ENCODE measurements around the gene CES1. TPM values are rescaled to one million over a fixed set of nuclear protein-coding genes. Genes with fewer than 3 reads are reported as not detected.
"Not testable (repeated sequence)": the region's sequence is repeated elsewhere in the genome, so short reads cannot be mapped to it uniquely, and the experiment has no call there.

The CES1 gene
- total RNA-seq, result 10 to 100 TPM in 1 of 8 experiments, 1 to 10 TPM in 1, under 1 TPM in 2, not detected in 4; 0.14 to 19.9 (median 2.3) TPM

GRCh38 chr16:55832773-55833691 is at the start of gene CES1:
CES1 (minus strand) TSS chr16:55833096; CDS start chr16:55833055, 41 bp downstream.
- Histone ChIP-seq H3K4me3 (no peak within 1 kb of the TSS), H3K27ac (no peak within 1 kb of the TSS), H3K4me1 (replicated peaks in 1 of 2) (no peaks in the 10 kb centered on the region)
- in situ Hi-C loops (cut with MboI; ENCODE audit: low pct_unique_long_range_greater_than_20kb in 2 of 9, low sequenced_read_pairs in 9 of 9, unreplicated experiment in 9 of 9), result loop anchor here in 8 of 9 experiments (10.0 to 25.0 kb wide), 3 partner anchors 68 to 371 kb away; no protein-coding TSS in a partner anchor
- peak in 7 of 8 experiments; percentile 19 to 92 (median 66) for ATAC-seq (replicated peaks in 6 of 8)
- 0 to 80% (median 47%) methylated on average over 1 to 11 of the region's 30 CpGs; no CpG with 5 or more reads in 2 of the 10 experiments for WGBS, 10 experiments

DNA sequence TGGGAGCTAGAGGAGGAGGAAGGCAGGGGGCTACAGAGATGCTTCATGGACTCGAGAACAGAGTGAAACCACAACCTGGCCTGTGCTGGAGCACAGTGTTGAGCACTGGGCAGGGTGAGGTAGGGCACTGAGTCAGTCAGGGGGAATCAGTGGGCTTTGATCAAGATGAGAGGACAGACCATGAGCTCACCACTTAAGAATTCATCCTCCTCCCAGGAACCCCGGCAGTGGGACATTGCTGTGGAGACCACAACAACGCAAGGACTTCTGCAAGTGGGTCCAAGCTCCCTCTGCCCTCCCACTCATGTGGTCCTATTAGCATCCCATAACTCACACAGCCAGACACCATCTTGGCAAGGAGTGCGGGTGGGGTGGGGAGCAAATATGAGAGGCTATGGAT is 44.0 kb upstream of the CES1 start:
- no peaks in the 10 kb centered on the region for H3K4me1 ChIP-seq (replicated peaks in 1 of 2)
- peak in 4 of 8 experiments; percentile 49 to 98 (median 76) for ATAC-seq (replicated peaks in 6 of 8)
- in situ Hi-C loops (cut with MboI; ENCODE audit: low pct_unique_long_range_greater_than_20kb in 2 of 9, low sequenced_read_pairs in 9 of 9, unreplicated experiment in 9 of 9), result no loop called here
- H3K27ac ChIP-seq, result no peak overlapping the region
- WGBS, 10 experiments, result 7 to 100% (median 86%) methylated on average over 1 to 3 of the region's 4 CpGs; no CpG with 5 or more reads in 7 of the 10 experiments
- no peak overlapping the region for H3K4me3 ChIP-seq

- WGBS, 10 experiments, result 6 to 100% (median 57%) methylated on average over 1 to 2 of the region's 2 CpGs; no CpG with 5 or more reads in 3 of the 10 experiments
- no peaks in the 10 kb centered on the region for H3K4me1 ChIP-seq (replicated peaks in 1 of 2)
- no peak within 1 kb of the TSS for H3K4me3 ChIP-seq
- in situ Hi-C loops (cut with MboI; ENCODE audit: low pct_unique_long_range_greater_than_20kb in 2 of 9, low sequenced_read_pairs in 9 of 9, unreplicated experiment in 9 of 9), result no loop called here
- ATAC-seq (replicated peaks in 6 of 8), result no peak
- H3K27ac ChIP-seq, result no peak within 1 kb of the TSS
Measured at GRCh38 chr16:55875273-55875672, 42.4 kb upstream of the CES1 start, which contains the start of gene CES5A. CES5A (minus strand) TSS chr16:55875373; CDS start chr16:55875221, 152 bp downstream.

DNA sequence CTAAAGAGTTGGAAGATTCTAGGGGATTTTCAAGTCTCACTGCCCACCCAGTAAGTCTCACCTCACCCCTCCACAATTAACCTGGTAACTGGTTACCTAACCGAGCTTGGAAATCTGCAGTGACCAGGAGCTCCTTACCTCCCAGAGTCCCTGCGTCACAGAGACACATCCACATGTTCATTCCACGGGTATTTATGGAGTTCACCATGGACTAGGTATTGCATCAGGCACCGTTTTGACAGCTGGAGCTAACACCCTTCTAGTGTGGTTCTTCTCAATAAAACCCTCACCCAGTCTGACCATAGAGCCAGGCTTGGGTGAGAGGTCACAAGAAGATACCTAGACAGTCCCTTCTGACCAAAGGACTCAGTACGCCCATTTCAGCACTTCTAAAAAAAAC is 40.2 kb upstream of the CES1 start:
- in situ Hi-C loops (cut with MboI; ENCODE audit: low pct_unique_long_range_greater_than_20kb in 2 of 9, low sequenced_read_pairs in 9 of 9, unreplicated experiment in 9 of 9), result no loop called here
- no peak for ATAC-seq (replicated peaks in 6 of 8)
- H3K4me1 ChIP-seq (replicated peaks in 1 of 2), result no peaks in the 10 kb centered on the region
- H3K27ac ChIP-seq, result no peak overlapping the region
- no peak overlapping the region for H3K4me3 ChIP-seq
- 20 to 100% (median 80%) methylated on average over 1 to 3 of the region's 5 CpGs; no CpG with 5 or more reads in 1 of the 10 experiments for WGBS, 10 experiments

DNA sequence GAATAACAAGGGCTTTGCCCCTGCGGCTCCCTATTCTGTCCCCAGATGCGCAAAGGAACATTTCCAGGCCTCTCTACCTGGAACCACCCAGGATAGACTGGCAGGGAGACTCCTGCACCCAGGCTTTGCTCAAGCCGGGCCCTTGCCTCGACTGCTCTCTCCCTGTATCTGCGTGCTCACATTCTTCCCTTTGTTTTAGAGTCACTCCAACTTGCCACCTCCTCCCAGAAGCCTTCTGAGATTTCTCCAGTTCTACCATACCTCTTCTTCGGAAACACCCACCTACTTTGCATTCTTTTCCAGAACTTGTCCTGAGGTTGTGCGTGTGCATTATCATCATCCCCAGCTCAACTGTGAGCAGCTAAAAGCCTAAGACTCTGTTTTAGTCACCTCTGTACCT is 39.2 kb upstream of the CES1 start:
- WGBS, 10 experiments, result 13 to 100% (median 80%) methylated on average over 1 to 5 of the region's 7 CpGs; no CpG with 5 or more reads in 3 of the 10 experiments
- Histone ChIP-seq H3K4me3 (no peak overlapping the region), H3K4me1 (replicated peaks in 1 of 2) (no peaks in the 10 kb centered on the region), H3K27ac (no peak overlapping the region)
- ATAC-seq (replicated peaks in 6 of 8), result no peak
- in situ Hi-C loops (cut with MboI; ENCODE audit: low pct_unique_long_range_greater_than_20kb in 2 of 9, low sequenced_read_pairs in 9 of 9, unreplicated experiment in 9 of 9), result no loop called here

DNA sequence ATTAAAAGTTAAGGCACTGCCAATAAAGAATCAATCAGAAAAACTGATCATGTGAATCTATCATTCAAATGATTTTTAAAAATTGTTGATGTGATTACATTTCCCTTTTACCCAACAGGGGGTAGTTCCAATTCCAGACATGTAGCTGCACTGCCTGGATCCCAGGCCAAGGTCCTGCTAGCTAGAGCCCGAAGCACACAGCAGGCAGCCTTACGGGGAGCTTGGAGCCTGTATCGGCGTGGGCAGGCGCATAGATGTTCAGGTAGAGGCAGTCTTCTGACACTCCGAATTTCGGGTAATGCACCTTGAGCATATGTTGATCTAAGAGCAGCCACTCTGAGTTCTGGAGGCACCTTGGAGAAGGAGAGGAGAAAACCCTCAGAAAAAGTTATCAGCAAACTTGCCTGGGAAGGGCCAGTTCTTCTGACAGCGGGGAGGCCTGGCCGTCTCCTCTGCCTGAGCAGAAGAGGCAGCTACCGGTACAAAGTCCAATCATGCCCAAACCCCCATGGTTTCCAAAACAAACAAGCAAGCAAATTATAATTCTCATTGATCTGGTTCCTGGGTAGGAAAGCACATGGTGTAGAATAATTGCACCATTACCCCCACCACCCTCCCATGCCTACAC is 38.6 kb upstream of the CES1 start:
- in situ Hi-C loops (cut with MboI; ENCODE audit: low pct_unique_long_range_greater_than_20kb in 2 of 9, low sequenced_read_pairs in 9 of 9, unreplicated experiment in 9 of 9), result no loop called here
- 70 to 100% (median 79%) methylated on average over 1 to 7 of the region's 10 CpGs; no CpG with 5 or more reads in 4 of the 10 experiments for WGBS, 10 experiments
- no peaks in the 10 kb centered on the region for H3K4me1 ChIP-seq (replicated peaks in 1 of 2)
- no peak overlapping the region for H3K4me3 ChIP-seq
- H3K27ac ChIP-seq, result no peak overlapping the region
- ATAC-seq (replicated peaks in 6 of 8), result no peak

- H3K4me3 ChIP-seq, result no peak overlapping the region
- no peak for ATAC-seq (replicated peaks in 6 of 8)
- in situ Hi-C loops (cut with MboI; ENCODE audit: low pct_unique_long_range_greater_than_20kb in 2 of 9, low sequenced_read_pairs in 9 of 9, unreplicated experiment in 9 of 9), result no loop called here
- H3K4me1 ChIP-seq (replicated peaks in 1 of 2), result no peaks in the 10 kb centered on the region
- WGBS, 10 experiments, result 46 to 100% (median 73%) methylated on average over 1 to 6 of the region's 7 CpGs; no CpG with 5 or more reads in 4 of the 10 experiments
- H3K27ac ChIP-seq, result no peak overlapping the region
Measured at GRCh38 chr16:55868980-55869379, 36.1 kb upstream of the CES1 start.

GRCh38 chr16:55868137-55868536 is 35.2 kb upstream of the CES1 start:
- in situ Hi-C loops (cut with MboI; ENCODE audit: low pct_unique_long_range_greater_than_20kb in 2 of 9, low sequenced_read_pairs in 9 of 9, unreplicated experiment in 9 of 9), result no loop called here
- Histone ChIP-seq H3K27ac (no peak overlapping the region), H3K4me1 (replicated peaks in 1 of 2) (no peaks in the 10 kb centered on the region), H3K4me3 (no peak overlapping the region)
- ATAC-seq (replicated peaks in 6 of 8), result no peak
- WGBS, 10 experiments, result 13 to 100% (median 84%) methylated on average over 1 to 2 of the region's 2 CpGs; no CpG with 5 or more reads in 4 of the 10 experiments

DNA sequence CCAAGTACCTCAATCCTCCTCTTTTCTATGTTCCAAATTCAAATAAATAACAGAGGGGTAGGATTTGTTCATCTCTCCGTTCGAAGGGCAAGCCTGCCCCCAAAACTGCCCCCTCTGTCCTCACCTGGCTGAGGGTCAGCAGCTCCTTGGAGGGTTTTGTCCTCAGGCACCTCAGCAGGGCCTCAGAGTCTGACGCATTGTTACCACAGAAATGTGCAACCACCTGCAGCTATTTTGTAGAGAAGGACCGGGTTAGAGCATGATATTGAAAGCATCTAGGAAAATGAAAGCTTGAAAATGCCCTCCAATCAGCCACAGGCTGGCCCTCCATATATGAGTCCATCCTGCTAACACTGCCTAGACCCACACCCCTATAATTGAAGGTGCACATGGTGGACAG is 28.4 kb upstream of the CES1 start:
- 20 to 92% (median 79%) methylated on average over 1 to 4 of the region's 4 CpGs; no CpG with 5 or more reads in 3 of the 10 experiments for WGBS, 10 experiments
- no peak overlapping the region for H3K27ac ChIP-seq
- no peaks in the 10 kb centered on the region for H3K4me1 ChIP-seq (replicated peaks in 1 of 2)

DNA sequence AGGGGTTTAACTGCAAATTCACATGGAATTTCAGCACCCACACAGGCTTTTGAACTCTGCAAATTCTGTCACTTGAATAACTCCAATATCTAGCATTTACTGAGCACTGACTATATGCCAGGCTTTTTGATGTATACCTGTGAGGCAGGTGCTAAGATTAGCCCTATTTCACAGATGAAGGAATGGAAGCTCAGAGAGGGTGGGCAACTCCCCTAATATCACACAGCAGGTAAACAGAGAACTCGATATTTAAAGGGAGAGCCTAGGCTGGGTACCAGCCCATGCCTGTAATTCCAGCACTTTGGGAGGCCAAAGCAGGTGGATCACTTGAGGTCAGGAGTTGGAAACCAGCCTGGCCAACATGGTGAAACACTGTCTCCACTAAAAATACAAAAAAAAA is 24.8 kb upstream of the CES1 start:
- H3K4me3 ChIP-seq; H3K4me1 ChIP-seq (replicated peaks in 1 of 2); ATAC-seq (replicated peaks in 6 of 8); H3K27ac ChIP-seq; in situ Hi-C loops (cut with MboI; ENCODE audit: low pct_unique_long_range_greater_than_20kb in 2 of 9, low sequenced_read_pairs in 9 of 9, unreplicated experiment in 9 of 9): not testable (repeated sequence)
- WGBS, 10 experiments, result 0 to 100% (median 14%) methylated on average over 1 of the region's 1 CpG; no CpG with 5 or more reads in 5 of the 10 experiments

More for the DNA sequence above, 28.4 kb upstream of the CES1 start:
- no peak for ATAC-seq (replicated peaks in 6 of 8)
- H3K4me3 ChIP-seq, result no peak overlapping the region
- in situ Hi-C loops (cut with MboI; ENCODE audit: low pct_unique_long_range_greater_than_20kb in 2 of 9, low sequenced_read_pairs in 9 of 9, unreplicated experiment in 9 of 9), result no loop called here

DNA sequence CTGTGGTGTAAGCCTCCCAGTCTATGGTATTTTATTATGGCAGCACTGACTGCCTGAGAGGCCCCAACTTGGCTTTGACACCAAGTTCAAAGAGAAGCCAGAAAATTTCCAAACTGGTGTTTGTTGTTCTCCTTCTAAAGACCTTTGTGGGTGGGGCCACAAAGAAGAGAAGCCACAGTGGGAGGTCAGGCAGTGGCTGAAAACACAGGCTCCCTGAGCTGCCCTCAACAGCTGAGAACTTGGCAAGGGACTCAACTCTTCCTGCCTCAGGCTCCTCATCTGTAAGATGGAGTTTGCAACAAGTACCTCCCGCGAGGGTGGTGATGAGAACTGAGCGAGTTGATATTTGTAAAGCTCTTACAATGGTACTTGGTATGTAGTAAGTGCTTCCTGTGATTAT is 24.1 kb upstream of the CES1 start:
- Histone ChIP-seq H3K27ac (no peak overlapping the region), H3K4me3 (no peak overlapping the region), H3K4me1 (replicated peaks in 1 of 2) (no peaks in the 10 kb centered on the region)
- in situ Hi-C loops (cut with MboI; ENCODE audit: low pct_unique_long_range_greater_than_20kb in 2 of 9, low sequenced_read_pairs in 9 of 9, unreplicated experiment in 9 of 9), result no loop called here
- 0 to 93% (median 75%) methylated on average over 1 to 3 of the region's 3 CpGs; no CpG with 5 or more reads in 4 of the 10 experiments for WGBS, 10 experiments
- ATAC-seq (replicated peaks in 6 of 8), result no peak

DNA sequence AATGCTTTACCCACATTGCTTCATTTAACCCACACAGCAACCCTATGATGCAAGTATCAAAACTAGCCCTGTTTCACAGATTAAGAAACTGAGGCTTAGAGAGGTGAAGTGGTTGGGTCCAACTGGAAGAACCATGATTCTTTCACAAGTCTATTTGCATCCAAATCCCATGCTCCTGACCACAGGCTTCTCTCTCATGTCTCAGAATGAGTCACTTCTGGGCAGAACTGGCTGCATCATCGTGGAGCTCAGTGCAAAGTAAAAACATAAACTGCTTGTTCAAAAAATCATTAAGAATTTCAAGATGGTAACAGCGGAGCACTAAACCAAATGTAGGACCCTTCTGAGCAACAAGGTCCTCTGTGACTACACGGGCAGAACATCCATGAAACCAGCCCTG is 20.2 kb upstream of the CES1 start:
- peak in 2 of 8 experiments; percentile 79 to 85 for ATAC-seq (replicated peaks in 6 of 8)
- in situ Hi-C loops (cut with MboI; ENCODE audit: low pct_unique_long_range_greater_than_20kb in 2 of 9, low sequenced_read_pairs in 9 of 9, unreplicated experiment in 9 of 9), result no loop called here
- WGBS, 10 experiments, result 0 to 100% (median 57%) methylated on average over 1 to 3 of the region's 3 CpGs; no CpG with 5 or more reads in 3 of the 10 experiments
- Histone ChIP-seq H3K27ac (no peak overlapping the region), H3K4me1 (replicated peaks in 1 of 2) (no peaks in the 10 kb centered on the region), H3K4me3 (no peak overlapping the region)

GRCh38 chr16:55849536-55849935 is 16.6 kb upstream of the CES1 start:
- ATAC-seq (replicated peaks in 6 of 8), result no peak
- Histone ChIP-seq H3K4me3 (no peak overlapping the region), H3K4me1 (replicated peaks in 1 of 2) (no peaks in the 10 kb centered on the region), H3K27ac (no peak overlapping the region)
- 10 to 92% (median 80%) methylated on average over 1 to 4 of the region's 13 CpGs; no CpG with 5 or more reads in 5 of the 10 experiments for WGBS, 10 experiments
- in situ Hi-C loops (cut with MboI; ENCODE audit: low pct_unique_long_range_greater_than_20kb in 2 of 9, low sequenced_read_pairs in 9 of 9, unreplicated experiment in 9 of 9), result loop anchor here (10.0 to 25.0 kb wide), 5 partner anchors 135 to 387 kb away; no protein-coding TSS in a partner anchor
